ENCODE results near the gene SLC23A3. TPM values are rescaled to one million over a fixed set of nuclear protein-coding genes. Genes with fewer than 3 reads are reported as not detected.

SLC23A3 gene
- total and polyA plus RNA-seq, 9 of the 15 experiments (the other 6 are each of a cell fraction or from before 2014, with no cell fraction given) = 0.06 to 0.64 (median 0.16) TPM

DNA sequence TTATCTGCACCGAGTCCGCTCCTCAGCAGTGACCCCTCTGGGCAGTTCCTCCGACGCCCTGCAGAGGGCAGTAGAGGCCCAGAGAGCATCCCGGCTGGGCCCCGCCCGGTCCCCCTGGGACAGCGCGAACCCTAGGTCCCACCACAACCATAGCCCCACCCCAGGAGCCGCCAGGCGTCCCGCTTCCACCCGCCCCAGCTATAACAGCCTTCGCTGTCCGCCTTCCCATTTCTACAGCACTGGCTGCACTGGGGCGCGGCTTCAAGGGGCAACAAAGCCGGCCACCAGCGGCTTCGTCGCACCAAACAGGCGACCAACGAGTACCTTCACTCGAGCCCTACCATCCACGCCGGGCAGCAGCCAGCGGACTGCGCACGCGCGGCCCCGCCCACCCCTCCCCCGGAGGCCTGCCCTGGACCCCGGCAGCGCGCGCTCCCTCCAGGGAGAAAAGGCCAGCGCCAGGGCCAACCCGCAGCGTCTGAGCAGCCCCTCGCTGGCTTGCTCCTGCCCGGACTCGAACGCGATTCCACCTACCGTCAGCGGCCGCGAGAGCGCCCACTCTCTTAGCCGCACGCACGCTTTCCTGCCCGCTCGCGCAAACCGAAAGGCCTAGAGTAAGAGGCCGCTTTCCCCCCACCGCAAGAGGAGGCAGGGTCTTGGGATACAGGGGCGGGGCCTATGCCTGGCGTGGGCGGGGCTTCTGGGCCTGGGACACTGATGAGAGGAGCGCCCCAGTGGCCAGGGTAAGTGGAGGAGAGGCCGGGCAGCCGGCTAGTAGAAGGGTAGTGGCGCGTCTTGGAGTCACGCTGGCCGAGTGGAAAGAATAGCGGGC lies 9.4 kb downstream of the SLC23A3 start, which contains the start of gene NHEJ1 (continued):
- TF ChIP-seq, protein P1, sequence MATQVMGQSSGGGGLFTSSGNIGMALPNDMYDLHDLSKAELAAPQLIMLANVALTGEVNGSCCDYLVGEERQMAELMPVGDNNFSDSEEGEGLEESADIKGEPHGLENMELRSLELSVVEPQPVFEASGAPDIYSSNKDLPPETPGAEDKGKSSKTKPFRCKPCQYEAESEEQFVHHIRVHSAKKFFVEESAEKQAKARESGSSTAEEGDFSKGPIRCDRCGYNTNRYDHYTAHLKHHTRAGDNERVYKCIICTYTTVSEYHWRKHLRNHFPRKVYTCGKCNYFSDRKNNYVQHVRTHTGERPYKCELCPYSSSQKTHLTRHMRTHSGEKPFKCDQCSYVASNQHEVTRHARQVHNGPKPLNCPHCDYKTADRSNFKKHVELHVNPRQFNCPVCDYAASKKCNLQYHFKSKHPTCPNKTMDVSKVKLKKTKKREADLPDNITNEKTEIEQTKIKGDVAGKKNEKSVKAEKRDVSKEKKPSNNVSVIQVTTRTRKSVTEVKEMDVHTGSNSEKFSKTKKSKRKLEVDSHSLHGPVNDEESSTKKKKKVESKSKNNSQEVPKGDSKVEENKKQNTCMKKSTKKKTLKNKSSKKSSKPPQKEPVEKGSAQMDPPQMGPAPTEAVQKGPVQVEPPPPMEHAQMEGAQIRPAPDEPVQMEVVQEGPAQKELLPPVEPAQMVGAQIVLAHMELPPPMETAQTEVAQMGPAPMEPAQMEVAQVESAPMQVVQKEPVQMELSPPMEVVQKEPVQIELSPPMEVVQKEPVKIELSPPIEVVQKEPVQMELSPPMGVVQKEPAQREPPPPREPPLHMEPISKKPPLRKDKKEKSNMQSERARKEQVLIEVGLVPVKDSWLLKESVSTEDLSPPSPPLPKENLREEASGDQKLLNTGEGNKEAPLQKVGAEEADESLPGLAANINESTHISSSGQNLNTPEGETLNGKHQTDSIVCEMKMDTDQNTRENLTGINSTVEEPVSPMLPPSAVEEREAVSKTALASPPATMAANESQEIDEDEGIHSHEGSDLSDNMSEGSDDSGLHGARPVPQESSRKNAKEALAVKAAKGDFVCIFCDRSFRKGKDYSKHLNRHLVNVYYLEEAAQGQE (IDR thresholded peaks at IDR 0.05; ENCODE audit: borderline replicate concordance) = peak; percentile 60; the same call in 1 of the 2 replicates
- TF ChIP-seq, protein P1 (CRISPR knock-in tag; IDR thresholded peaks at IDR 0.05; ENCODE audit: low read depth) = no peak; the same call in 1 of the 2 replicates
- TF ChIP-seq HDAC6 (IDR thresholded peaks at IDR 0.05; ENCODE audit: low read depth, low read length) = no peak
- no peak for TF ChIP-seq CBX1 (IDR thresholded peaks at IDR 0.05; ENCODE audit: low read depth)
- peak; percentile 47 for TF ChIP-seq RBM22 (IDR thresholded peaks at IDR 0.05; ENCODE audit: low read depth, low read length, poor library complexity, severe bottlenecking)
- TF ChIP-seq, protein P2, sequence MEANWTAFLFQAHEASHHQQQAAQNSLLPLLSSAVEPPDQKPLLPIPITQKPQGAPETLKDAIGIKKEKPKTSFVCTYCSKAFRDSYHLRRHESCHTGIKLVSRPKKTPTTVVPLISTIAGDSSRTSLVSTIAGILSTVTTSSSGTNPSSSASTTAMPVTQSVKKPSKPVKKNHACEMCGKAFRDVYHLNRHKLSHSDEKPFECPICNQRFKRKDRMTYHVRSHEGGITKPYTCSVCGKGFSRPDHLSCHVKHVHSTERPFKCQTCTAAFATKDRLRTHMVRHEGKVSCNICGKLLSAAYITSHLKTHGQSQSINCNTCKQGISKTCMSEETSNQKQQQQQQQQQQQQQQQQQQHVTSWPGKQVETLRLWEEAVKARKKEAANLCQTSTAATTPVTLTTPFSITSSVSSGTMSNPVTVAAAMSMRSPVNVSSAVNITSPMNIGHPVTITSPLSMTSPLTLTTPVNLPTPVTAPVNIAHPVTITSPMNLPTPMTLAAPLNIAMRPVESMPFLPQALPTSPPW (CRISPR knock-in tag; IDR thresholded peaks at IDR 0.05) = peak; percentile 83
- TF ChIP-seq KLF10 (CRISPR knock-in tag; IDR thresholded peaks at IDR 0.05) = no peak
- TF ChIP-seq, protein P3, sequence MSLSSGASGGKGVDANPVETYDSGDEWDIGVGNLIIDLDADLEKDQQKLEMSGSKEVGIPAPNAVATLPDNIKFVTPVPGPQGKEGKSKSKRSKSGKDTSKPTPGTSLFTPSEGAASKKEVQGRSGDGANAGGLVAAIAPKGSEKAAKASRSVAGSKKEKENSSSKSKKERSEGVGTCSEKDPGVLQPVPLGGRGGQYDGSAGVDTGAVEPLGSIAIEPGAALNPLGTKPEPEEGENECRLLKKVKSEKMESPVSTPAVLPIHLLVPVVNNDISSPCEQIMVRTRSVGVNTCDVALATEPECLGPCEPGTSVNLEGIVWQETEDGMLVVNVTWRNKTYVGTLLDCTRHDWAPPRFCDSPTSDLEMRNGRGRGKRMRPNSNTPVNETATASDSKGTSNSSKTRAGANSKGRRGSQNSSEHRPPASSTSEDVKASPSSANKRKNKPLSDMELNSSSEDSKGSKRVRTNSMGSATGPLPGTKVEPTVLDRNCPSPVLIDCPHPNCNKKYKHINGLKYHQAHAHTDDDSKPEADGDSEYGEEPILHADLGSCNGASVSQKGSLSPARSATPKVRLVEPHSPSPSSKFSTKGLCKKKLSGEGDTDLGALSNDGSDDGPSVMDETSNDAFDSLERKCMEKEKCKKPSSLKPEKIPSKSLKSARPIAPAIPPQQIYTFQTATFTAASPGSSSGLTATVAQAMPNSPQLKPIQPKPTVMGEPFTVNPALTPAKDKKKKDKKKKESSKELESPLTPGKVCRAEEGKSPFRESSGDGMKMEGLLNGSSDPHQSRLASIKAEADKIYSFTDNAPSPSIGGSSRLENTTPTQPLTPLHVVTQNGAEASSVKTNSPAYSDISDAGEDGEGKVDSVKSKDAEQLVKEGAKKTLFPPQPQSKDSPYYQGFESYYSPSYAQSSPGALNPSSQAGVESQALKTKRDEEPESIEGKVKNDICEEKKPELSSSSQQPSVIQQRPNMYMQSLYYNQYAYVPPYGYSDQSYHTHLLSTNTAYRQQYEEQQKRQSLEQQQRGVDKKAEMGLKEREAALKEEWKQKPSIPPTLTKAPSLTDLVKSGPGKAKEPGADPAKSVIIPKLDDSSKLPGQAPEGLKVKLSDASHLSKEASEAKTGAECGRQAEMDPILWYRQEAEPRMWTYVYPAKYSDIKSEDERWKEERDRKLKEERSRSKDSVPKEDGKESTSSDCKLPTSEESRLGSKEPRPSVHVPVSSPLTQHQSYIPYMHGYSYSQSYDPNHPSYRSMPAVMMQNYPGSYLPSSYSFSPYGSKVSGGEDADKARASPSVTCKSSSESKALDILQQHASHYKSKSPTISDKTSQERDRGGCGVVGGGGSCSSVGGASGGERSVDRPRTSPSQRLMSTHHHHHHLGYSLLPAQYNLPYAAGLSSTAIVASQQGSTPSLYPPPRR (CRISPR knock-in tag; IDR thresholded peaks at IDR 0.05; ENCODE audit: borderline replicate concordance) = no peak
- TF ChIP-seq TBP (optimal IDR thresholded peaks at IDR 0.05; ENCODE audit: low read depth, low read length) = peak; percentile 51
- no peak for TF ChIP-seq ZNF766 (CRISPR knock-in tag; conservative IDR thresholded peaks at IDR 0.05)
- TF ChIP-seq, protein P4, sequence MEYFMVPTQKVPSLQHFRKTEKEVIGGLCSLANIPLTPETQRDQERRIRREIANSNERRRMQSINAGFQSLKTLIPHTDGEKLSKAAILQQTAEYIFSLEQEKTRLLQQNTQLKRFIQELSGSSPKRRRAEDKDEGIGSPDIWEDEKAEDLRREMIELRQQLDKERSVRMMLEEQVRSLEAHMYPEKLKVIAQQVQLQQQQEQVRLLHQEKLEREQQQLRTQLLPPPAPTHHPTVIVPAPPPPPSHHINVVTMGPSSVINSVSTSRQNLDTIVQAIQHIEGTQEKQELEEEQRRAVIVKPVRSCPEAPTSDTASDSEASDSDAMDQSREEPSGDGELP (CRISPR knock-in tag; IDR thresholded peaks at IDR 0.05; ENCODE audit: borderline replicate concordance) = peak; percentile 71; the same call in 1 of the 2 replicates
